Endothelial cell of umbilical vein (primary cell): Measurements from ENCODE around the gene NFKBIA. TPM values are rescaled to one million over a fixed set of nuclear protein-coding genes. Genes with fewer than 3 reads are reported as not detected.

Source experiments
- BruUV-seq: library from RNA; stranded (reverse); fragments of 400-500 nt; replicated peaks from 2 replicates; lab custom pipeline; 2021; lab: Mats Ljungman, UMichigan
- CTCF ChIA-PET: fragments of 300-600, 350-600 bp; sonication (Branson Sonifier 250); formaldehyde crosslinking; loops from one replicate; lab custom pipeline; 2021; ENCODE audit warnings: antibody characterized with exemption, inconsistent platforms; lab: Charles Lee
- POLR2A ChIA-PET: fragments of 300-600, 350-600 bp; sonication (Branson Sonifier 250); formaldehyde crosslinking; loops from one replicate; lab custom pipeline; 2021; ENCODE audit warnings: antibody characterized with exemption, inconsistent platforms; lab: Charles Lee
- DNase-seq: peaks from one replicate; pipeline ENCODE4 v3.0.0-alpha.2; 2011; ENCODE audit warnings: low read depth, low spot score
- FAIRE-seq: peaks from 2 replicates; lab custom pipeline; 2011; peaks lifted over from hg19 to GRCh38; lab: Jason Lieb, UNC
- H2AFZ ChIP-seq: 2 replicates; pipeline ENCODE4 v1.6.0; 2012; ENCODE audit warnings: low read depth, low read length, control low read depth, inconsistent platforms
- H3K27ac ChIP-seq: 2 replicates; pipeline ENCODE4 v1.5.1; 2011; ENCODE audit warnings: low read depth, mild to moderate bottlenecking, control low read depth, low read length, moderate library complexity; ENCODE audit not compliant: insufficient read depth
- H3K27me3 ChIP-seq, 2 experiments: 2 replicates each; pipeline versions ENCODE4 v1.6.0 to v1.6.1; 2011; ENCODE audit warnings: low read length in 2 of 2, mixed read lengths in 1 of 2; ENCODE audit not compliant: control insufficient read depth in 2 of 2, insufficient read depth in 2 of 2
- H3K36me3 ChIP-seq, 2 experiments: 2 replicates in 1 of 2; 3 replicates in 1 of 2; pipeline ENCODE4 v1.5.1; 2011; ENCODE audit warnings: low read length in 2 of 2, mild to moderate bottlenecking in 1 of 2, moderate library complexity in 1 of 2; ENCODE audit not compliant: control insufficient read depth in 2 of 2, insufficient read depth in 2 of 2; ENCODE audit errors: extremely low read depth in 1 of 2
- H3K4me1 ChIP-seq: 3 replicates; pipeline ENCODE4 v1.5.1; 2011; ENCODE audit warnings: mild to moderate bottlenecking, low read length; ENCODE audit not compliant: control insufficient read depth, insufficient read depth; ENCODE audit errors: extremely low read depth
- H3K4me2 ChIP-seq: 2 replicates; pipeline ENCODE4 v1.6.1; 2011; ENCODE audit warnings: low read length, control low read depth, mixed read lengths; ENCODE audit not compliant: insufficient read depth
- H3K4me3 ChIP-seq, 3 experiments: fragments of 200-600 bp in 1 of 3; sonication (generic), shearing (Covaris generic) in 1 of 3; replicated peaks in 1 of 3; 2 replicates each; pipeline ENCODE4 v1.5.1; 2011 to 2016; ENCODE audit warnings: control low read depth in 3 of 3, low read length in 3 of 3, mild to moderate bottlenecking in 2 of 3, inconsistent platforms in 1 of 3, low read depth in 1 of 3, moderate library complexity in 1 of 3; ENCODE audit not compliant: insufficient read depth in 1 of 3
- H3K79me2 ChIP-seq: 2 replicates; pipeline ENCODE4 v1.6.0; 2012; ENCODE audit warnings: low read length, inconsistent platforms; ENCODE audit not compliant: control insufficient read depth, insufficient read depth
- H3K9ac ChIP-seq: replicated peaks from 2 replicates; pipeline ENCODE3; 2011; ENCODE audit warnings: low read length, control low read depth; ENCODE audit not compliant: insufficient read depth; ENCODE audit errors: extremely low read depth
- H3K9me1 ChIP-seq: replicated peaks from 3 replicates; pipeline ENCODE4 v1.6.0; 2011; ENCODE audit warnings: mild to moderate bottlenecking, low read length; ENCODE audit not compliant: control insufficient read depth, insufficient read depth; ENCODE audit errors: extremely low read depth
- H3K9me3 ChIP-seq: replicated peaks from 2 replicates; pipeline ENCODE4 v1.5.1; 2012; ENCODE audit warnings: low read length, inconsistent platforms; ENCODE audit not compliant: control insufficient read depth, insufficient read depth
- H4K20me1 ChIP-seq: replicated peaks from 2 replicates; pipeline ENCODE3; 2011; ENCODE audit warnings: mild to moderate bottlenecking, low read length; ENCODE audit not compliant: control insufficient read depth, insufficient read depth; ENCODE audit errors: extremely low read depth
- EZH2 ChIP-seq: IDR thresholded peaks from 2 replicates; pipeline ENCODE4 v1.6.1; 2012; ENCODE audit warnings: borderline replicate concordance, low read depth, mild to moderate bottlenecking, moderate library complexity, low read length, inconsistent platforms; ENCODE audit not compliant: severe bottlenecking
- FOS ChIP-seq: IDR thresholded peaks from 2 replicates; pipeline ENCODE4 v1.6.1; 2011; ENCODE audit warnings: mild to moderate bottlenecking, low read length, moderate library complexity, borderline replicate concordance; ENCODE audit not compliant: insufficient read depth
- GATA2 ChIP-seq: IDR thresholded peaks from 2 replicates; pipeline ENCODE4 v1.7.0; 2011; ENCODE audit warnings: low read depth, mild to moderate bottlenecking, moderate library complexity, mixed read lengths, low read length; ENCODE audit not compliant: insufficient read length, insufficient read depth
- JUN ChIP-seq: IDR thresholded peaks from 2 replicates; pipeline ENCODE4 v1.6.1; 2011; ENCODE audit warnings: borderline replicate concordance, low read depth; ENCODE audit not compliant: insufficient read length, insufficient read depth
- MYC ChIP-seq: IDR thresholded peaks from one replicate; pipeline ENCODE4 v1.6.1; 2011; ENCODE audit warnings: mild to moderate bottlenecking, low read depth, low read length
- POLR2A ChIP-seq: IDR thresholded peaks from 2 replicates; pipeline ENCODE4 v1.6.1; 2012; ENCODE audit warnings: low read depth, mild to moderate bottlenecking, control low read depth, low read length
- POLR2AphosphoS5 ChIP-seq: IDR thresholded peaks from 2 replicates; pipeline ENCODE4 v1.6.1; 2012; ENCODE audit warnings: low read depth, mild to moderate bottlenecking, control low read depth, low read length, moderate library complexity; ENCODE audit not compliant: insufficient read depth
- dilution Hi-C: fragments of 300-500 bp; cut with MboI; formaldehyde crosslinking; loops from one replicate; pipeline ENCODE4 v1.15.0; 2019; ENCODE audit warnings: low sequenced_read_pairs; ENCODE audit not compliant: extremely low pct_ligation_motif_present
- intact Hi-C: fragments of 100-400 bp; cut with micrococcal nuclease; formaldehyde crosslinking; loops from one replicate; pipeline ENCODE4 v1.10.0; 2022
- polyA plus RNA-seq, 4 experiments: library from polyadenylated mRNA; depleted of rRNA in 3 of 4; stranded (reverse) in 3 of 4; unstranded in 1 of 4; fragments of >200 nt; gene quantifications; 2 replicates each; pipeline versions ENCODE4 v1.2.1 to v1.2.3, GENCODE V29; 2011 to 2012; ENCODE audit warnings: missing spikeins in 1 of 4
- total RNA-seq: library from RNA; stranded (reverse); gene quantifications from 2 replicates; pipeline ENCODE4 v1.2.3, GENCODE V29; 2021
- TF ChIP-seq, protein P1 (sequence below), 2 donors: IDR thresholded peaks; 1 replicate in 1 of 2; 2 replicates in 1 of 2; pipeline ENCODE4 v1.5.1; 2011; ENCODE audit warnings: low read length in 2 of 2, mild to moderate bottlenecking in 2 of 2, moderate library complexity in 2 of 2, control low read depth in 1 of 2, inconsistent platforms in 1 of 2, low read depth in 1 of 2; ENCODE audit not compliant: insufficient read depth in 1 of 2; ENCODE audit errors: extremely low read depth in 1 of 2
- TF ChIP-seq, protein P2 (sequence below): IDR thresholded peaks from 2 replicates; pipeline ENCODE4 v1.6.1; 2011; ENCODE audit not compliant: insufficient read depth, insufficient read length

Gene NFKBIA
- total and polyA plus RNA-seq, 2 donors (not counting 3 experiments of a cell fraction or from before 2014, with no cell fraction given), result 55.7 to 82.8 TPM

DNA sequence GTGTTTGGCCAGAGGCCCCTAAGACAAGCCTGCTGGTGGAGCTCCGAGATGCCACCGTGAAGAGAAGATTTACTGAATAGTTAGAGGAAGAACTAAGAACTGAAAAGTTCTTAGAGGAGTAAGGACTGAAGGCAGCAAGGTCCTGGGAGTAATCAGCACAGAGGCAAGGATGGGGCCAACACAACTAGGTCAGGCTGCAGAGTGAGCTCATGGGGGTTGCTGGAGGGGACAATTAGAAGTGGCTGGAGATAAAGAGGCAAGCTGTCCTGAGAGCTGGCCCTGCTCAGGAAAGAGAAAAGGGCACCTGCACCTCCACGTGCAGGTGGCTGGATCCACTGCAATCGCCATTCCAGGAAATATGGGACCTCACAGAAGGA is 52.7 kb downstream of the NFKBIA start:
- BruUV-seq, result no TSS peak
- Histone ChIP-seq H3K4me3 (no peak overlapping the region), H3K9me3 (no peaks in the 10 kb centered on the region), H3K27me3 (no peaks in the 10 kb centered on the region), H3K9ac (no peak overlapping the region), H2AFZ (peak overlapping the region; percentile 82), H3K79me2 (no peaks in the 10 kb centered on the region), H3K36me3 (no peaks in the 10 kb centered on the region), H3K27ac (no peak overlapping the region), H3K9me1 (no peaks in the 10 kb centered on the region), H3K4me1 (peaks cover 7% of the 10 kb centered on the region), H3K4me2 (no peak overlapping the region), H4K20me1 (no peaks in the 10 kb centered on the region)
- ChIA-PET CTCF (interaction anchor here (1.2 to 2.2 kb wide), 2 partner anchors 10 to 13 kb away, joined by 5 to 6 read pairs; no protein-coding TSS in a partner anchor), POLR2A (no interaction called here)
- intact Hi-C loops (no loop called here), dilution Hi-C loops (no loop called here)
- TF ChIP-seq FOS (no peak), GATA2 (no peak), POLR2A (no peak), EZH2 (no peak), JUN (no peak), MYC (no peak), POLR2AphosphoS5 (no peak)
- TF ChIP-seq, protein P1, sequence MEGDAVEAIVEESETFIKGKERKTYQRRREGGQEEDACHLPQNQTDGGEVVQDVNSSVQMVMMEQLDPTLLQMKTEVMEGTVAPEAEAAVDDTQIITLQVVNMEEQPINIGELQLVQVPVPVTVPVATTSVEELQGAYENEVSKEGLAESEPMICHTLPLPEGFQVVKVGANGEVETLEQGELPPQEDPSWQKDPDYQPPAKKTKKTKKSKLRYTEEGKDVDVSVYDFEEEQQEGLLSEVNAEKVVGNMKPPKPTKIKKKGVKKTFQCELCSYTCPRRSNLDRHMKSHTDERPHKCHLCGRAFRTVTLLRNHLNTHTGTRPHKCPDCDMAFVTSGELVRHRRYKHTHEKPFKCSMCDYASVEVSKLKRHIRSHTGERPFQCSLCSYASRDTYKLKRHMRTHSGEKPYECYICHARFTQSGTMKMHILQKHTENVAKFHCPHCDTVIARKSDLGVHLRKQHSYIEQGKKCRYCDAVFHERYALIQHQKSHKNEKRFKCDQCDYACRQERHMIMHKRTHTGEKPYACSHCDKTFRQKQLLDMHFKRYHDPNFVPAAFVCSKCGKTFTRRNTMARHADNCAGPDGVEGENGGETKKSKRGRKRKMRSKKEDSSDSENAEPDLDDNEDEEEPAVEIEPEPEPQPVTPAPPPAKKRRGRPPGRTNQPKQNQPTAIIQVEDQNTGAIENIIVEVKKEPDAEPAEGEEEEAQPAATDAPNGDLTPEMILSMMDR (IDR thresholded peaks at IDR 0.05; ENCODE audit: extremely low read depth in 1 of 2, insufficient read depth in 1 of 2, low read depth in 1 of 2, low read length in 2 of 2), result no peak
- TF ChIP-seq, protein P2, sequence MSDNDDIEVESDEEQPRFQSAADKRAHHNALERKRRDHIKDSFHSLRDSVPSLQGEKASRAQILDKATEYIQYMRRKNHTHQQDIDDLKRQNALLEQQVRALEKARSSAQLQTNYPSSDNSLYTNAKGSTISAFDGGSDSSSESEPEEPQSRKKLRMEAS, result no peak
- DNase-seq (no peak), FAIRE-seq (no peak)

Other genes starting within 250 kb of the NFKBIA start
- 195 and 197 TPM in 2 replicates for gene PSMA6, start 112.4 kb downstream of the NFKBIA start, total RNA-seq
- 130 and 170 TPM in 2 replicates for gene PSMA6, start 112.4 kb downstream of the NFKBIA start, polyA plus RNA-seq
- not detected in 2 replicates for gene INSM2, start 129.4 kb upstream of the NFKBIA start, total RNA-seq
- gene INSM2, start 129.4 kb upstream of the NFKBIA start, polyA plus RNA-seq, result not detected in 2 replicates